BJ (cell line): ENCODE results near the gene CFAP74. TPM values are rescaled to one million over a fixed set of nuclear protein-coding genes. Genes with fewer than 3 reads are reported as not detected.
A peak's percentile ranks its signal among the peaks of the same experiment; 100 is the strongest.

Experiments
- CTCF ChIA-PET: fragments of 350-600 bp; formaldehyde crosslinking; extraction: SDS; loops from one replicate; lab custom pipeline; 2021; ENCODE audit warnings: antibody characterized with exemption, inconsistent platforms; lab: Yijun Ruan, JAX
- POLR2A ChIA-PET: fragments of 300-600 bp; sonication (Branson Sonifier 250); formaldehyde crosslinking; extraction: SDS; loops from one replicate; lab custom pipeline; 2021; ENCODE audit warnings: antibody characterized with exemption; lab: Charles Lee
- DNase-seq: peaks from one replicate; pipeline ENCODE4 v3.0.0-alpha.2; 2011; ENCODE audit warnings: low read depth
- H3K27me3 ChIP-seq: 2 replicates; pipeline ENCODE4 v1.6.0; 2011; ENCODE audit warnings: low read length; ENCODE audit not compliant: control insufficient read depth, insufficient read depth
- H3K36me3 ChIP-seq: 2 replicates; pipeline ENCODE4 v1.5.1; 2011; ENCODE audit warnings: low read length; ENCODE audit not compliant: control insufficient read depth, insufficient read depth
- H3K4me3 ChIP-seq: 2 replicates; pipeline ENCODE4 v1.5.1; 2011; ENCODE audit warnings: low read depth, mild to moderate bottlenecking, control low read depth, low read length
- CTCF ChIP-seq: IDR thresholded peaks from 2 replicates; pipeline ENCODE4 v1.5.1; 2011; ENCODE audit warnings: low read depth, mild to moderate bottlenecking, control low read depth, inconsistent platforms, low read length, moderate library complexity; ENCODE audit not compliant: insufficient read depth
- polyA plus RNA-seq: library from polyadenylated mRNA; depleted of rRNA; stranded (reverse); fragments of >200 nt; gene quantifications from 2 replicates; pipeline ENCODE4 v1.2.3, GENCODE V29; 2011

The CFAP74 gene
- polyA plus RNA-seq, 1 experiment: not detected

- POLR2A ChIA-PET: no interaction called here
- no peak for DNase-seq
- Histone ChIP-seq H3K27me3 (0 out of 2 replicates have a peak, but pooled peaks cover 3% of the 10 kb centered on the region), H3K36me3 (no peaks in the 10 kb centered on the region), H3K4me3 (no peak overlapping the region)
- TF ChIP-seq CTCF: peak; percentile 15; the same call in 1 of the 2 replicates
- CTCF ChIA-PET: no interaction called here
These were observed 48.6 kb downstream of the CFAP74 start for GRCh38 chr1:1954831-1955441.

GRCh38 chr1:1954015-1954414 lies 49.6 kb downstream of the CFAP74 start:
- Histone ChIP-seq H3K27me3 (peaks cover 3% of the 10 kb centered on the region; the same call in 1 of the 2 replicates), H3K4me3 (no peak overlapping the region), H3K36me3 (no peaks in the 10 kb centered on the region)
- POLR2A ChIA-PET: no interaction called here
- CTCF ChIA-PET: no interaction called here
- no peak for TF ChIP-seq CTCF
- no peak for DNase-seq

- no peak for TF ChIP-seq CTCF
- peaks cover 5% of the 10 kb centered on the region for H3K27me3 ChIP-seq
- CTCF ChIA-PET: no interaction called here
- DNase-seq: no peak
- no peaks in the 10 kb centered on the region for H3K36me3 ChIP-seq
- POLR2A ChIA-PET: no interaction called here
- H3K4me3 ChIP-seq: no peak overlapping the region
These were observed 52.6 kb downstream of the CFAP74 start for GRCh38 chr1:1950940-1951339.

GRCh38 chr1:1948783-1949182 lies 54.8 kb downstream of the CFAP74 start:
- TF ChIP-seq CTCF: no peak
- no peaks in the 10 kb centered on the region for H3K36me3 ChIP-seq
- ChIA-PET POLR2A (no interaction called here), CTCF (interaction anchor here (2.9 kb wide), 1 partner anchor 96 kb away, joined by 16 read pairs; no protein-coding TSS in a partner anchor)
- H3K27me3 ChIP-seq: peaks cover 5% of the 10 kb centered on the region
- no peak overlapping the region for H3K4me3 ChIP-seq
- DNase-seq: no peak

- no peak for DNase-seq
- POLR2A ChIA-PET: no interaction called here
- CTCF ChIA-PET: interaction anchor here (0.7 to 2.9 kb wide), 4 partner anchors 13 to 97 kb away, joined by 3 to 16 read pairs (median 4); no protein-coding TSS in a partner anchor
- Histone ChIP-seq H3K4me3 (no peak overlapping the region), H3K36me3 (no peaks in the 10 kb centered on the region), H3K27me3 (peaks cover 5% of the 10 kb centered on the region)
- TF ChIP-seq CTCF: no peak
These were observed 56.1 kb downstream of the CFAP74 start for GRCh38 chr1:1947493-1947892.
